AG09319 (cell line): ENCODE data around the gene RPUSD4.
A peak's percentile ranks its signal among the peaks of the same experiment; 100 is the strongest.

Source experiments
- DNase-seq: peaks from one replicate; pipeline ENCODE4 v3.0.0-alpha.2; 2010; ENCODE audit warnings: low read depth; ENCODE audit errors: extremely low read depth
- TF ChIP-seq, protein P1 (sequence below): IDR thresholded peaks from 2 replicates; pipeline ENCODE4 v1.5.1; 2011; ENCODE audit warnings: low read depth, mild to moderate bottlenecking, inconsistent platforms, low read length, moderate library complexity

Gene RPUSD4

DNA sequence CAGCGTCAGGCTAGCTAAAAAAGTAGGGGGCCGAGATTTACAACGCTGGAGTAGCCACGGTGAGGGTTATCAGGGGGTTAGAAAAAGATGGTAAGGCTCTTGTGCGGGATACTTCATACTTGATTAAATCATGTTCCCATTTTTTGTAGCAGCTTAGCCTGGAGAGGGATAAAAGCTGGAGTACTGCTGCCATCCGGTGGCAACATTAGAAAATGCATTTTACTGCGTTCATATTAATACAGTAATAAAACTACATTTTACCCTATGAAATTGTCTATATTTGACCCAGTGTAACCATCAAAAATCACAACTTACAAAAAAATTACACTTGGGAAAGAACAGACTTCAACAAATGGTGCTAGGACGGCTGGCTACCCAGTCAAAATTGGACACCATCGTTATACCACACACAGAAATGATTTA lies 17.3 kb downstream of the RPUSD4 start:
- no peak for DNase-seq
- TF ChIP-seq, protein P1, sequence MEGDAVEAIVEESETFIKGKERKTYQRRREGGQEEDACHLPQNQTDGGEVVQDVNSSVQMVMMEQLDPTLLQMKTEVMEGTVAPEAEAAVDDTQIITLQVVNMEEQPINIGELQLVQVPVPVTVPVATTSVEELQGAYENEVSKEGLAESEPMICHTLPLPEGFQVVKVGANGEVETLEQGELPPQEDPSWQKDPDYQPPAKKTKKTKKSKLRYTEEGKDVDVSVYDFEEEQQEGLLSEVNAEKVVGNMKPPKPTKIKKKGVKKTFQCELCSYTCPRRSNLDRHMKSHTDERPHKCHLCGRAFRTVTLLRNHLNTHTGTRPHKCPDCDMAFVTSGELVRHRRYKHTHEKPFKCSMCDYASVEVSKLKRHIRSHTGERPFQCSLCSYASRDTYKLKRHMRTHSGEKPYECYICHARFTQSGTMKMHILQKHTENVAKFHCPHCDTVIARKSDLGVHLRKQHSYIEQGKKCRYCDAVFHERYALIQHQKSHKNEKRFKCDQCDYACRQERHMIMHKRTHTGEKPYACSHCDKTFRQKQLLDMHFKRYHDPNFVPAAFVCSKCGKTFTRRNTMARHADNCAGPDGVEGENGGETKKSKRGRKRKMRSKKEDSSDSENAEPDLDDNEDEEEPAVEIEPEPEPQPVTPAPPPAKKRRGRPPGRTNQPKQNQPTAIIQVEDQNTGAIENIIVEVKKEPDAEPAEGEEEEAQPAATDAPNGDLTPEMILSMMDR: peak; percentile 48

DNA sequence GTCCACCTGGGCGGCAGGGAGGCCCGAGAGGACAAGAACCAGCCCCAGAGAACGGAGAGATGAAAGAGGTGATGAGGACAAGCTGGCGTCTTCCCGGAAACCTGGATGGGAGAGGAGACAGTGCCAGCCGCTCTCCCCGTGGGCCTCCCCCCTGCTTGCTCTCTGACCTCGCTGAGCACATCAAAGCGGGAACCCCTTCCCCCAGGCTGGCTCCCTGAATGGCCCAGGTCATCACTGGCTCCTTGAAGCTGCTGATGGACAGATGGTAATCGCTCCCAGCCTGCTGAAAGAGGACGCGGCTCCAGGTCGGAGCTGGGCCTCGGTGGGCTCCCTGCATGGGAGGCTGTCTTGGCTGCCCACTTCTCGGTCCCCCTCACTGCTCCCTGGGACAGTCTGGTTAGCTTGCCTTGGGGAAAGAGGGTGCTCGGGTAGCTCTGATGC lies 18.4 kb downstream of the RPUSD4 start:
- DNase-seq: no peak
- TF ChIP-seq, protein P1: no peak

DNA sequence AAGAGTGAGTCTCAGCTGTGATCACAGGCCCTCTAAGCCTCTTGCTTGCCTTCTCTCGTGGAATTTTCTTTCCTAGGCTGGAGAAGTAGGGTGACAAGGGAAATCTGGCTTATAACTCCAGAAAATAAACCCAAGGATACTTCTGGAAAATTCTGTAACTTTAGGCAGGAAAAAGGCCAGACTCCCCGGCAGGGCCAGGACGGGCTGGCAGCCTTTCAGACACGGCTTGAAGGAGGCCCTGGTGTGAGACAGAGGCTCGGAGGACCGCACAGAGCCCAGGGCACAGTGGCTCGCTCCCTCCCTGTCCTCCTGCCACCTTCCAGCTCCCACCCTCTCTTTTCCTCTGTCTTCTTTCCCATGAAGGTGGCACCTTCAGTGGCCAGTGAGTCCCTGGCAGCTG lies 19.1 kb downstream of the RPUSD4 start:
- DNase-seq: no peak
- TF ChIP-seq, protein P1: no peak

DNA sequence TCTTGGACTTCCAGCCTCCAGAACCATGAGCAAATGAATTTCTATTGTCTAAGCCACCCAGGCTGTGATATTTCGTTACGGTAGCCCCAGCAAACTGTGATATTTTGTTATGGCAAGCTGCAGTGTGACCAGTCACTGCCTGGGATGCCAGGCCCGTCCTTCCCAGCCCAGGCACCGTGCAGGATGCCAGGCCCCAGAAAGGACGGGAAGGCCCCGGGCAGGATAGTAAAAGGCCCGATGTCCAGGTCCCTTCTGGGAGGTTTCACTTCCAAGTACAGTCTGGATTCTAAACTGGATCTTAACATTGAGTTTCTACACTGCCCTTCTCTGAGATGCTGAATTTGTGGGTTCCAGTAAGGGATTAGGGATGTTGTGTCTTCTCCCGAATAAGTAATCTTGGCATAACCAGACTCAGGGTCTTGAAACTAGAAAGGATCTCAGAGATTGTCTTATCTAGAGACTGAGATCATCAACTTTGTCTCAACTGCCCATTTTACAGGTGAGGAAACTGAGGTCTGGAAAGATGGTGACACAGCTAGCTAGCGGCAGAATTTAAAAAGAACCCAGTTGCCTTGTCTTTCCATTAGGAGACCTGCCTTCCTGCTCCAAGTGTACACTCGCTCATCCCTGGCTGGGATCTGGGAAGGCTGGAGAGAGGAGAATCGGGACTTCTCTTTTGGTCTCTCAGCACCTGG lies 19.9 kb downstream of the RPUSD4 start:
- TF ChIP-seq, protein P1: no peak
- DNase-seq: no peak

DNA sequence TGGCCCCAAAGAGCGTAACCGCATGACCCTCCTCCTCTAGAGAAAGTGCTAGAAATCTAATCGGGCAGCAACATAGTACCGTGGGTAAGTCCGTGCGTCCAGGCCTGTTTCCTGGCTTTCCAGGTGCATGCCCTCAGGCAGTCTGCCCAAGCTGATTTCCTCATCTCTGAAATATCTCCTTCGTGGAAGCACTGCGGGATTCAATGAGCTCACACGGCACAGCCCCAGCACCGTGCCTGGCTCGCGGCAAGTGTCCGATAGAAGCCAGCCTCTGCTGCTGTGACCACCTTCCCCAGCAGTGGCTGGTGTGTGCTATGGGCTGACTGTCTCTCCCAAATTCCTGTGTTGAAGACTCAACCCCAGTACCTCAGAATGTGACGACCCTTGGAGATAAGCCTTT lies 20.7 kb downstream of the RPUSD4 start:
- DNase-seq: no peak
- TF ChIP-seq, protein P1: no peak

DNA sequence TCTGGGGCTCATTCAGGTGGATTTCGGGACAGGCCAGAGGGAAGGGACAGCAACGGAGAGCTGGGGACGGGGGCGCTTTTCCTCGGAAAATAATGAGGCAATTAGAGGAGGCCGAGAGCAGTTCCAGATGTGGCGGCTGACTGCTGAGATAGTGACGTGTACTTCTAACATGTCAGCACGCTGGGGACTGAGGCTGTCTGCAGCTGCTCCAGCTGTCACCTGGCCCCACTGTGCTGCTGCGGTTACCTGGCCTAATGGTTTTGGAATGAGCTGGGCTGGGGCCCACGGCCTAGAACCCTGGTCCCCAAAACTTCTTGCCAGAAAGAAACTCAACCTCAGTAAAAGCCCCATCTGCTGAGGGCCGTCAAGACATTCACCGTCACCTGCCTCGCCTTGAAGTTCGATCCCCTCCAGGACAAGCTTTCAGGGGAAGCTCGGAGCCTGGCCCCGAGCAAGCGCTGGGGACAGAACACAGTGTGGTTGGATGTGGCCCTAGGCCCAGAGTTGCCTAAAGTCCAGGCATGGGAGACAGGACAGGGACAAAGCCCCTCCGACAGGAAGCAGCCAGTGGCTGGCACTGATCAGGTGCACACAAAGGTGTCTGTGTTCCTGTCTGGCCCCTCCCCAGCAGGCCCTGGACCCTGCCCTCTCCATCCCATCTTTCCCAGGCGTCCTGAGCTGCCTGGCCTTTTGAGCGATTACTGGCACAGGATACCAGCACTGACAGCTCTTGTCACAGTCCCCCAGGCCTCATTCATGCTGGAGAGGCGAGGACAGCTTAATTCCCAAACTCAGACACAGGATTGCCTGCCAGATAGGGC lies 22.1 kb downstream of the RPUSD4 start:
- DNase-seq: no peak

More for the DNA sequence above, 22.1 kb downstream of the RPUSD4 start:
- TF ChIP-seq, protein P1: no peak
